Activated gamma-delta T cell treated with Interleukin-2 at 50 U/mL for 16 hours (primary cell): ENCODE results near the gene RCN2.
A peak's percentile ranks its signal among the peaks of the same experiment; 100 is the strongest.
"Not testable (repeated sequence)": the region's sequence is repeated elsewhere in the genome, so short reads cannot be mapped to it uniquely, and the experiment has no call there.

Experiments
- DNase-seq: peaks from one replicate; pipeline ENCODE4 v3.0.0-alpha.2; 2020

RCN2 gene

DNA sequence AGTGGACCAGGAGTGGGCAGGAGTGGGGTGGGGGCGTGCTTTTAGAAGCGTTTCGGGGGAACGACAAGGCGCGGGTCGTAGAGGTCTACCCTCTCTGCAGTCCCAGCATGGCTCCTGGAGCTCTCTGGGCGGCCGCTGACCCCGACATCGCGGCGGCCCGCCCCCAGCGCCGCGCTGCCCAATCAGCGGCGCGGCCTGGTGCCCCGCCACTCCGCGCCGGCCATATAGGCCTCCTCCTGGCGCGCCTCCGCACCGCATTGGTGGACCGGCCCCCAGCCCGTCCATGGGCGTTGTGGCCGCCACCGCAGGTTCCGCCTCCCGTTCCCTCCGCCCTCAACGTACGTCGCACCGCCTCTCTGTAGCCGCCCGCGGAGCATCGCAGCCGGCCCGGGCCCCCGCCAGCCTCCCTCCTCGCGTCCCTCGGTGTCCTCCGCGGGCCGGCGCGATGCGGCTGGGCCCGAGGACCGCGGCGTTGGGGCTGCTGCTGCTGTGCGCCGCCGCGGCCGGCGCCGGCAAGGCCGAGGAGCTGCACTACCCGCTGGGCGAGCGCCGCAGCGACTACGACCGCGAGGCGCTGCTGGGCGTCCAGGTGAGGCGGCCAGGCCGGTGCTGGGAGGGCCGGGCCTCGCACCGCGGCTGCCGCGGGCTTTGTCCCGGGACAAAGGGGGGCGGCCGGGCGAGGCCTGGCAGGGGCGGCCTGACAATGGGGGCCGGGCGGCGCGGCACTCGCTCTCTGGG is at the start of gene RCN2:
Gene RCN2, plus strand, starts transcription at position 353 of the 738 bp plus-strand sequence. Its CDS starts 93 bp downstream, at position 446.
- peak; percentile 92 for DNase-seq

- no peak for DNase-seq
These were observed 46.3 kb upstream of the RCN2 start for GRCh38 chr15:76885212-76885611.

DNA sequence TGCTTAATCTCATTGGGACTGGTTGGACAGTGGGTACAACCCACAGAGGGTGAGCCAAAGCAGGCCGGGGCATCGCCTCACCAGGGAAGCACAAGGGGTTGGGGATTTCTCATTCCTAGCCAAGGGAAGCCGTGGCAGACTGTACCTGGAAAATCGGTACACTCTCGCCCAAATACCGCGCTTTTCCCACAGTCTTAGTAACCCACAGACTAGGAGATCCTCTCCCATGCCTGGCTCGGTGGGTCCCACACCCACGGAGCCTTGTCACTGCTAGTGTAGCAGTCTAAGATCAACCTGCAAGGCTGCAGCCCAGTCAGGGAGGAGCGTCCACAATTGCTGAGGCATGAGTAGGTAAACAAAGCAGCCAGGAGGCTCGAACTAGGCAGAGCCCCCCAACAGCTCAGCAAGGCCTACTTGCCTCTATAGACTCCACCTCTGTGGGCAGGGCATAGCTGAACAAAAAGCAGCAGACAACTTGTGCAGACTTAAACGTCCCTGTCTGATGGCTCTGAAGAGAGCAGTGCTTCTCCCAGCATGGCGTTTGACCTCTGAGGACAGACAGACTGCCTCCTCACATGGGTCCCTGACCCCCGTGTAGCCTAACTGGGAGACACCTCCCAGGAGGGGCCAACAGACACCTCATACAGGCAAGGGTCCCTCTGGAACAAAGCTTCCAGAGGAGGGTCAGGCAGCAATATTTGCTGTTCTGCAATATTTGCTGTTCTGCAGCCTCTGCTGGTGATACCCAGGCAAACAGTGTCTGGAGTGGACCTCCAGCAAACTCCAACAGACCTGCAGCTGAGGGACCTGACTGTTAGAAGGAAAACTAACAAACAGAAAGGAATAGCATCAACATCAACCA is 44.0 kb upstream of the RCN2 start:
- not testable (repeated sequence) for DNase-seq

DNA sequence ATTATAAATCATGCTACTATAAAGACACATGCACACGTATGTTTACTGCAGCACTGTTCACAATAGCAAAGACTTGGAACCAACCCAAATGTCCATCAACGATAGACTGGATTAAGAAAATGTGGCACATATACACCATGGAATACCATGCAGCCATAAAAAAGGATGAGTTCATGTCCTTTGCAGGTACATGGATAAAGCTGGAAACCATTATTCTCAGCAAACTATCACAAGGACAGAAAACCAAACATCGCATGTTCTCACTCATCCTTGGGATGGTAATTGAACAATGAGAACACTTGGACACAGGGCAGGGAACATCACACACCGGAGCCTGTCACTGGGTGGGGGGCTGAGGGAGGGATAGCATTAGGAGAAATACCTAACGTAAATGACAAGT is 38.7 kb upstream of the RCN2 start:
- not testable (repeated sequence) for DNase-seq

DNA sequence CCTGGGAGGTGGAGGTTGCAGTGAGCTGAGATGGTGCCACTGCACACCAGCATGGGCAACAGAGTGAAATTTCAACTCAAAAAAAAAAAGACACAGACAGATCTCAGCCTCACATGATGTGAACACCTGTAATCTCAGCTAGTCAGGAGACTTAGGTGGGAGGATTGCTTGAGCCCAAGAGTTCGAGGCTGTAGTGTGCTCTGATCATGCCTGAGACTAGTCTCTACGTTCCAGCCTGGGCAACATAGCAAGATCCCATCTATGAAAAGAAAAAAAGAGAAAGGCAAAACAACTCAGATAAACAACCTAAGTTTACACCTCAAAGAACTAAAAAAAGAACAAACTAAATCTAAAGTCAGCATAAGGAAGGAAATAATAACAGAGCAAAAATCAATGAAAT is 37.4 kb upstream of the RCN2 start:
- DNase-seq = no peak

GRCh38 chr15:76898102-76898501 is 33.4 kb upstream of the RCN2 start:
- no peak for DNase-seq

DNA sequence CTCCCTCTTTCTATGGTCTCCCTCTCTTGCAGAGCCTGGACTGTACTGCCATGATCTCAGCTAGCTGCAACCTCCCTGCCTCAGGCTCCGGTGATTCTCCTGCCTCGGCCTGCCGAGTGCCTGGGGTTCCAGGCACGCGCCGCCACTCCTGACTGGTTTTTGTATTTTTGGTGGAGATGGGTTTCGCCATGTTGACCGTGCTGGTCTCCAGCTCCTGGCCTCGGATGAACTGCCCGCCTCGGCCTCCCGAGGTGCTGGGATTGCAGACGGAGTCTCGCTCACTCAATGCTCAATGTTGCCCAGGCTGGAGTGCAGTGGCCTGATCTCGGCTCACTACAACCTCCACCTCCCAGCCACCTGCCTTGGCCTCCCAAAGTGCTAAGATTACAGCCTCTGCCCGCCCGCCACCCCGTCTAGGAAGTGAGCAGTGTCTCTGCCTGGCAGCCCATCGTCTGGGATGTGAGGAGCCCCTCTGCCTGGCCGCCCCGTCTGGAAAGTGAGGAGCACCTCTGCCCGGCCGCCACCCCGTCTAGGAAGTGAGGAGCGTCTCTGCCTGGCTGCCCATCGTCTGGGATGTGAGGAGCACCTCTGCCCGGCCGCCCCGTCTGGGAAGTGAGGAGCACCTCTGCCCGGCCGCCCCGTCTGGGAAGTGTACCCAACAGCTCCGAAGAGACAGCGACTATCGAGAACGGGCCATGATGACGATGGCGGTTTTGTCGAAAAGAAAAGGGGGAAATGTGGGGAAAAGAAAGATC is 32.2 kb upstream of the RCN2 start:
- not testable (repeated sequence) for DNase-seq

DNA sequence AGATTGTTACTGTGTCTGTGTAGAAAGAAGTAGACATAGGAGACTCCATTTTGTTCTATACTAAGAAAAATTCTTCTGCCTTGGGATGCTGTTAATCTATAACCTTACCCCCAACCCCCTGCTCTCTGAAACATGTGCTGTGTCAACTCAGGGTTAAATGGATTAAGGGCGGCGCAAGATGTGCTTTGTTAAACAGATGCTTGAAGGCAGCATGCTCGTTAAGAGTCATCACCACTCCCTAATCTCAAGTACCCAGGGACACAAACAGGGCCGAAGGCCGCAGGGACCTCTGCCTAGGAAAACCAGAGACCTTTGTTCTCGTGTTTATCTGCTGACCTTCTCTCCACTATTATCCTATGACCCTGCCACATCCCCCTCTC is 31.6 kb upstream of the RCN2 start:
- not testable (repeated sequence) for DNase-seq

GRCh38 chr15:76901965-76902364 is 29.6 kb upstream of the RCN2 start:
- no peak for DNase-seq

DNA sequence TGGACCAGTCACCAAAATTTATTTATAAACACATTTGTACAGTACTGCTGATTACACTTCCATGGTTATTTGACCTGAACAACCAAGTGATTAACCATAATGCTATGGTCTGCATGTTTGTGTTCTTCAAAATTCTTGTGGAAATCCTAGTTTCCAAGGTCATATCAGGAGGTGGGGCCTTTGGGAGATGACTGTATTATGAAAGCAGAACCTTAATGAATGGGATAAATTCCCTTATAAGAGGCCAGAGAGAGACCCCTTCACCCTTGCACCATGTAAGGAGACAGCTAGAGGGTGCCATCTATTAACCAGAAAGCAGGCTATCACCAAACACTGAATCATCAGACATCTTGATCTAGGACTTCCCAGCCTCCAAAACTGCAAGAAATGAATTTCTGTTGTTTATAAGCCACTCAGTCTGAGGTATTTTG is 28.3 kb upstream of the RCN2 start:
- DNase-seq = no peak

GRCh38 chr15:76904461-76905012 is 27.0 kb upstream of the RCN2 start:
- DNase-seq = peak; percentile 13

GRCh38 chr15:76905013-76905839 is 26.3 kb upstream of the RCN2 start, which contains the start of gene SCAPER:
TSS of gene SCAPER (minus strand) at chr15:76905340. CDS start at chr15:76883817, 21,523 bp downstream.
- DNase-seq = peak; percentile 87

DNA sequence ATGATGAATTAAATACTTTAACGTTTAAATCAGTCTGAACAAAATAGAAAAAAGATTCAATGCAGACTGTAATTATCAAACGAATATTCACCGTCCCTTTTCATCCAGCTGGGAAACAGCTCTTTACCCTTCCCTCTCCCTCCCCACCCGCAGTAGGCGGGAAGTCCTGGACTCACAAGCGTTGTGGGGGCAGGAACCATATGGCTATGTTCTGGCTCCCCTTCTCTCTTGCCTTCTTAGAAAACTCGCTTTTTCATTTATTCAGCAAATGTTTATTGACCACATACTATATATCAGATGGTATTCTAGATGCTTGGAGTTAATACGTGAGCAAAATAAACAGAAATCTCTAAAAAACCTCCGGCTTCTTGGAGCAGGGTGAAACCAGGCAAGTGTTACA is 25.7 kb upstream of the RCN2 start:
- no peak for DNase-seq

GRCh38 chr15:76912430-76912829 is 19.1 kb upstream of the RCN2 start:
- DNase-seq = no peak

- no peak for DNase-seq
These were observed 17.8 kb upstream of the RCN2 start for GRCh38 chr15:76913737-76914136.

DNA sequence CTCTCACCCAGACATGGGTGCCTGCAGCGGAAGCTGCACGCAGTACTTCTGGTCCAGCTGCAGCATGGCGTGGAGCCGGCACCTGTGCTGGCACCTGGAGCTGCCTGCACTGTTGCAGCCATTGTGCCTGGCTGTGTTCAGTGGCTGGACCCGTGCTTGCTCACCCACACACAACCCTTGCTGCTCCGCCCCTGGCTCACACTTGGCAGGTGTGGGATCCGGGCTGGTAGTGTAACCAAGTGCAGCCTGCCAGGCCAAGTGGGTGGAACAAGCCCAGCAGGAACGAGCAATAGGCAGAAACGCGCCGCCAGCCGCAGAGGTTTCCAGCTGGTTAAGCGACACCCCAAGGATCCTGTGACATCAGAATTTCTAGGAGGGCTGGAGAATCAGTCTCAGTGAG is 15.2 kb upstream of the RCN2 start:
- DNase-seq = no peak

DNA sequence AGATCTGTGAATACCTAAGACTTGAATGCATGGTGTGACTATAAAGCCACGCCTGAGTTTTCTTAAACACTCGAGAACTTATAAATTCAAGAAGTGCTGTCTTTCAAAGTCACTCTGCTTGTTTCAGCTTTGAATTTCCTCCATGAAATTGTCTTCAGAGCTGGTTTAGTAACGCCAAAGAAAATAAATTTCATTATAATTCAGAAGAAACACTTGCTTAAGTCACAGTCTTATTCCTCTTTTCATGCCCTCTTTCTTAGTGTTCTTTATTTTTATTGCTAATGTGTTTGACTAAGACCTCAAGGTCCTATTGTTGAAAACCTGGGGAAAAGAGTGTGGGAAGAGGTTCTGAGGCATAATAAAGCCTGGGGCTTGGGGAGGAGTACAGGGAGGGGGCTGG is 3.3 kb upstream of the RCN2 start:
- DNase-seq = no peak

DNA sequence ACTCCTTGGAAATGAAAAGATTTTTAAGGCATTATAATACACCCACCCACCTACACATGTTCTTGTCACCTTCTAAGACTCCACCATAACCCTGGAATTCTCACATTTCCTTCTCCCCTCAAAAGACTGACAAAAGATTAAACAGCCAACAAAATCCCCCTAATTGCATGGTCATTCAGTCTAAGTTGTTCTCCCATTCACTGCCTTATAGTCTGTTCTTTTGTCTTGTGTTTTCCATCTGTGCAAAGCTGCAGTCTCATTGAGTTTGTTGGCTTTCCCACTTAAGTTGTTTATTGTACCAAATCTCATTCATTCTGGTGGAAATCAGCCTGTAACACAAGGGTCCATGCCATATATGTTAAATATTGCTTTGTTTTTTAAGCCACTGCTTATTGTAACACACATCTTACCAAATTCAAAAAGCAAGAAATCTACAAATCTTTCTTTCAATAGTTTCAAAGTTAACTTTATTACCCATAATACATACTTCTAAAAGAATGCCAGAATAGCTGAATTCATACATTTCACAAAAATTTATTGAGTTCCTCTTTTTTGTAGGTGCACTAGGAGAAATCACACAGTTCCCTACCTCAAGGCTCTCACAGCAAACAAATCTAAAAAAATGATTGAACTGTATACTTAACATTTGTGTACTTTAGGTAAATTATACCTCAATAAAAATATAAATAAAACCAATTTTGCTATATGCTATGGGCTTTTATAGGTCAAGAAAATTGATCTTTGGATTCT is 2.4 kb upstream of the RCN2 start:
- no peak for DNase-seq

DNA sequence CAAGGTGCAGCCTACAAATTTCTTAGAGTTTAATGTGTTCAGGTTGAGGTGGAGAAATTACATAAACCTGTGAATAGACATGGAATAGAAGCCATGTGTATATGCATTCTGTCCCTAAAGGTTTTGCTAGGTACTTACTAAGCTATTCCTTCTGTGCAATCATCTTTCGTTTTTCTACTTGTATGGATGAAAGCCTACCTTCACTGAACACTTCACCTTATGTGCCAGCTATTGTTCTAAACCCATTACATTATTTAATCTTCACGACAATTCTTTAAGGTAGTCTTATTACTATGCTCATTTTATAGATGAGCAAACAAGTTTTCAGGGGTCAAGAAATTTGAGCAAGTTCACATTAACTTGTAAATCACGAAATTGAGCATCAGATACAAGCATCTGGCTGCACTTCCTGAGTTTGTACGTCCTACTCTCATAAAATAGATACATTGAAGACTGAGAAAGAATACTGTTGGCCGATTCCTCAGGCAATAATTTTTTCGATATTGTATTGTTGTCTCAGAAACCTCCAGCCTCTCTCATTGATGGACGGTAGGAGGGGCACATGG is 635 bp upstream of the RCN2 start:
- DNase-seq = no peak

GRCh38 chr15:76932135-76932966 is 802 bp downstream of the RCN2 start:
- no peak for DNase-seq
